ENCODE results near the gene EXOC6B. TPM values are rescaled to one million over a fixed set of nuclear protein-coding genes. Genes with fewer than 3 reads are reported as not detected.

The EXOC6B gene
- total and polyA plus RNA-seq, 9 of the 15 experiments (the other 6 are each of a cell fraction or from before 2014, with no cell fraction given): 0.28 to 4.2 (median 2.0) TPM

- TF ChIP-seq ID3 (CRISPR knock-in tag; IDR thresholded peaks at IDR 0.05) (no peak), ID3 (tag; IDR thresholded peaks at IDR 0.05) (peak; percentile 56; the same call in 1 of the 2 replicates), FOXJ2 (tag; IDR thresholded peaks at IDR 0.05) (peak; percentile 96), SOX6 (IDR thresholded peaks at IDR 0.05) (peak; percentile 35; the same call in 1 of the 2 replicates), BACH1 (tag; IDR thresholded peaks at IDR 0.05) (peak; percentile 60; the same call in 1 of the 2 replicates), RBM15 (IDR thresholded peaks at IDR 0.05; ENCODE audit: insufficient read depth, low read length) (no peak), ATF4 (CRISPR knock-in tag; IDR thresholded peaks at IDR 0.05) (peak; percentile 57; the same call in 1 of the 2 replicates), SMAD2 (IDR thresholded peaks at IDR 0.05; ENCODE audit: low read depth, low read length) (no peak), ZBTB17 (CRISPR knock-in tag; IDR thresholded peaks at IDR 0.05) (peak; percentile 87), TSHZ1 (CRISPR knock-in tag; IDR thresholded peaks at IDR 0.05) (peak; percentile 50; the same call in 1 of the 2 replicates), NFXL1 (CRISPR knock-in tag; IDR thresholded peaks at IDR 0.05) (peak; percentile 69; the same call in 1 of the 2 replicates), GABPB1 (CRISPR knock-in tag; IDR thresholded peaks at IDR 0.05) (no peak), MEF2D (tag; conservative IDR thresholded peaks at IDR 0.05; ENCODE audit: low read depth) (0 out of 2 replicates have a peak, but pooled peaks have one; percentile 51), PBX2 (CRISPR knock-in tag; IDR thresholded peaks at IDR 0.05; ENCODE audit: low read depth) (no peak), PBX2 (tag; conservative IDR thresholded peaks at IDR 0.05; ENCODE audit: low read depth) (peak; percentile 78), TEAD1 (CRISPR knock-in tag; IDR thresholded peaks at IDR 0.05) (peak in 1 of 2 experiments; percentile 98; a peak in 2 of 4 replicates), PYGO2 (tag; IDR thresholded peaks at IDR 0.05) (peak; percentile 91), UBTF (IDR thresholded peaks at IDR 0.05; ENCODE audit: borderline replicate concordance in 1 of 2, low read depth in 2 of 2, low read length in 2 of 2) (no peak)
These were observed 68.6 kb downstream of the EXOC6B start (continued) for GRCh38 chr2:72757177-72757775.

Measured in K562 (cell line).